HepG2 (cell line): ENCODE measurements around the gene FYB1. TPM values are rescaled to one million over a fixed set of nuclear protein-coding genes. Genes with fewer than 3 reads are reported as not detected.

Experiments
- FOXK2 ChIP-seq: fragments of 450-650 bp; IDR thresholded peaks from 2 replicates; pipeline ENCODE4 v1.6.1; 2016
- FOXO1 ChIP-seq: sonication (generic); formaldehyde crosslinking; IDR thresholded peaks from 2 replicates; pipeline ENCODE4 v1.4.0; 2020; ENCODE audit warnings: missing genetic modification reagents
- IKZF5 ChIP-seq: IDR thresholded peaks from 2 replicates; pipeline ENCODE4 v1.6.1; 2018; ENCODE audit warnings: missing genetic modification reagents, mild to moderate bottlenecking, missing compliant biosample characterization
- KLF16 ChIP-seq, 2 experiments: sonication (generic) in 1 of 2; formaldehyde crosslinking in 1 of 2; IDR thresholded peaks; 2 replicates each; pipeline versions ENCODE4 v1.6.1 to v1.8.0; 2016 to 2023; ENCODE audit warnings: missing genetic modification reagents in 2 of 2, missing compliant biosample characterization in 1 of 2
- KLF6 ChIP-seq: IDR thresholded peaks from 2 replicates; pipeline ENCODE4 v1.8.0; 2016; ENCODE audit warnings: missing biosample characterization, missing genetic modification reagents
- MAX ChIP-seq: IDR thresholded peaks from 2 replicates; pipeline ENCODE4 v1.6.1; 2012; ENCODE audit warnings: inconsistent platforms
- MEIS1 ChIP-seq: sonication (generic); formaldehyde crosslinking; IDR thresholded peaks from 2 replicates; pipeline ENCODE4 v1.9.0; 2021; ENCODE audit warnings: mild to moderate bottlenecking, missing genetic modification reagents, moderate library complexity, borderline replicate concordance
- SIN3A ChIP-seq: IDR thresholded peaks from 2 replicates; pipeline ENCODE4 v1.6.1; 2011; ENCODE audit warnings: low read depth, mild to moderate bottlenecking, control low read depth, low read length, borderline replicate concordance
- ZNF280D ChIP-seq: sonication (generic); formaldehyde crosslinking; IDR thresholded peaks from 2 replicates; pipeline ENCODE4 v1.5.1; 2020; ENCODE audit warnings: mild to moderate bottlenecking, missing genetic modification reagents
- ZNF317 ChIP-seq: sonication (generic); formaldehyde crosslinking; IDR thresholded peaks from 2 replicates; pipeline ENCODE4 v1.5.0; 2020; ENCODE audit warnings: mild to moderate bottlenecking, missing genetic modification reagents
- ZNF639 ChIP-seq: conservative IDR thresholded peaks from 2 replicates; pipeline ENCODE4 v1.6.1; 2018; ENCODE audit warnings: missing genetic modification reagents
- ZNF782 ChIP-seq: sonication (generic); formaldehyde crosslinking; IDR thresholded peaks from 2 replicates; pipeline ENCODE4 v1.4.0; 2020; ENCODE audit warnings: missing genetic modification reagents, mild to moderate bottlenecking, borderline replicate concordance
- ZSCAN9 ChIP-seq: IDR thresholded peaks from 2 replicates; pipeline ENCODE4 v1.6.1; 2016; ENCODE audit warnings: borderline replicate concordance
- polyA plus RNA-seq, 8 experiments: library from polyadenylated mRNA; depleted of rRNA in 3 of 8; stranded (reverse) in 7 of 8; unstranded in 1 of 8; fragments of >200 nt; fragmentation: Illumina TruSeq in 4 of 8; extraction: Trizol in 4 of 8; gene quantifications; 2 replicates each; pipeline versions ENCODE4 v1.2.1 to v1.2.3, GENCODE V29; 2011 to 2016; ENCODE audit warnings: low read depth in 4 of 8, missing spikeins in 1 of 8, mixed read lengths in 1 of 8; ENCODE audit not compliant: insufficient read depth in 1 of 8
- total RNA-seq, 5 experiments: library from RNA; depleted of rRNA; stranded (reverse); fragments of >200 nt; fragmentation: Illumina TruSeq; extraction: Trizol; gene quantifications; 2 replicates each; pipeline ENCODE4 v1.2.3, GENCODE V29; 2016; ENCODE audit warnings: low read depth in 1 of 5

FYB1 gene
- total and polyA plus RNA-seq, 2 of the 13 experiments (the other 11 are each of a cell fraction or from before 2014, with no cell fraction given) = 0.03 TPM; not detected in 1

GRCh38 chr5:39072925-39073766 lies 146.2 kb downstream of the FYB1 start (continued):
- peak in 1 of 2 experiments; percentile 60; a peak in 1 of 4 replicates for TF ChIP-seq KLF16 (CRISPR knock-in tag; IDR thresholded peaks at IDR 0.05)
- no peak for TF ChIP-seq ZNF280D
- TF ChIP-seq IKZF5 (CRISPR knock-in tag) = peak; percentile 65
- peak; percentile 29; the same call in 1 of the 2 replicates for TF ChIP-seq ZNF639 (CRISPR knock-in tag)
- peak; percentile 32; the same call in 1 of the 2 replicates for TF ChIP-seq MAX
- peak; percentile 85 for TF ChIP-seq FOXK2
- TF ChIP-seq ZNF317 (CRISPR knock-in tag) = no peak
- TF ChIP-seq SIN3A = peak; percentile 77; the same call in 1 of the 2 replicates
- peak; percentile 67 for TF ChIP-seq FOXO1 (CRISPR knock-in tag)
- TF ChIP-seq KLF6 = no peak
- no peak for TF ChIP-seq ZSCAN9 (CRISPR knock-in tag)
- 0 out of 2 replicates have a peak, but pooled peaks have one; percentile 60 for TF ChIP-seq ZNF782 (CRISPR knock-in tag)
- TF ChIP-seq MEIS1 (CRISPR knock-in tag) = 0 out of 2 replicates have a peak, but pooled peaks have one; percentile 49
